ENCODE measurements around the gene TCAIM. TPM values are rescaled to one million over a fixed set of nuclear protein-coding genes. Genes with fewer than 3 reads are reported as not detected.
A peak's percentile ranks its signal among the peaks of the same experiment; 100 is the strongest.
"Not testable (repeated sequence)": the region's sequence is repeated elsewhere in the genome, so short reads cannot be mapped to it uniquely, and the experiment has no call there.

TCAIM gene
- polyA plus RNA-seq, 1 experiment, result 29.6 TPM

- ChIA-PET CTCF (interaction anchor here (0.8 kb wide), 1 partner anchor 16 kb away, joined by 3 read pairs; no protein-coding TSS in a partner anchor), POLR2A (no interaction called here)
- DNase-seq (ENCODE audit: low read depth, low spot score), result no peak
- Histone ChIP-seq H3K27me3 (ENCODE audit: control insufficient read depth, insufficient read depth, low read length) (no peaks in the 10 kb centered on the region), H3K4me3 (ENCODE audit: low read depth, low read length) (peak overlapping the region; percentile 91), H3K9me3 (ENCODE audit: control insufficient read depth, insufficient read depth, low read length) (no peaks in the 10 kb centered on the region; the same call in 1 of the 2 replicates), H3K27ac (ENCODE audit: low read depth, low read length) (no peak overlapping the region)
- TF ChIP-seq CTCF (IDR thresholded peaks at IDR 0.05; ENCODE audit: low read depth, low read length), result no peak
These were observed 1.5 kb downstream of the TCAIM start for GRCh38 chr3:44340058-44340395.

DNA sequence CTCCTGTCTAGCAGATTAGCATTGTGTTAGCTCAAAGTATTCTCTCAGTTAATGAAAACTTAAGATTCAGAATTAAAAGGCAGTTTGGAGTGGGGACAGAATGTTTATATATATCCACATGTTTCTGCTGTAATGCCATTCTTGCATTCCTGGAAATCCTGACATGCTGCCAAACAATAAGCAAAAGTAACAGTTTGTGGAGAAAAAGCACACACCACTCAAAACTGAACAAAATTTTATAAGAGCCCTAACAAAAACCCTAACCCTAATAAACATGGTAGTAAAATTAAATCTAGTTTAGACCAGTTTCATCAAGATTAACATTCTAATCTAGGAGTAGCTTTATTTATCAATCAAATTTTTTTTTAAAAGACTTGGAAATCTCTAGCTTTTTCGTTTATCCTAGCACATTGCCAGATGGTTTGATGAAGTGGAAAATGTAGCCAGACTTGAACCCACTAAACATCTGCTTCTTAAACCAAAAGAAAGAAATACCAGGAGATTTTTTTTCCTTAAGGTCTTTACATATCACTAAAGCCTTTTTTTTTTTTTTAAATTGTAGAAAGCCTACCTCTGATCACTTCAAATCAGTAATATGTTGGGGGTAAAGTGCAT lies 3.7 kb downstream of the TCAIM start:
- TF ChIP-seq CTCF (IDR thresholded peaks at IDR 0.05; ENCODE audit: low read depth, low read length), result no peak
- peak overlapping the region; percentile 62 for H3K27ac ChIP-seq (ENCODE audit: low read depth, low read length)
- peak; percentile 63 for DNase-seq (ENCODE audit: low read depth, low spot score)
- POLR2A ChIA-PET, result interaction anchor here (0.6 kb wide), 1 partner anchor 13 kb away, joined by 3 read pairs; no protein-coding TSS in a partner anchor
- CTCF ChIA-PET, result interaction anchor here (0.7 to 1.2 kb wide), 3 partner anchors 54 to 798 kb away, joined by 3 to 4 read pairs (median 4); no protein-coding TSS in a partner anchor
- H3K4me3 ChIP-seq (ENCODE audit: low read depth, low read length), result no peak overlapping the region
- H3K27me3 ChIP-seq (ENCODE audit: control insufficient read depth, insufficient read depth, low read length), result no peaks in the 10 kb centered on the region
- H3K9me3 ChIP-seq (ENCODE audit: control insufficient read depth, insufficient read depth, low read length), result no peaks in the 10 kb centered on the region; the same call in 1 of the 2 replicates

DNA sequence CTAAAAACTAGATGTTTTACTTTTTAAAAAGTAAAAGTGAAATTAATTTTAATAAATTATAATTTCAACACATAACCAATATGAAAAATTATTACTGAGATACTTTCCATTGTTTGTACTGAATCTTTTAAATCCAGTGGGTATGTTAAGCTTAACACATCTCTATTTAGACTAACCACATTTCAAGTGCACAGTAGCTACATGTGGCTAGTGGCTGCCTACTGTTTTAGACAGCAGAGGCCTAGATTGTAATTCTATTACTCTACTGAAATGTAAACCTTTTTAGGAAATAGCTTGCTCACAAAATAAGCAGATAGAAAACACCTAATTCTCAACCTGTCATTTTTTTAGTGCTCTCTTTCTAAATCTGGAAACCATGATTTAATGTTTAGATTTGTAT lies 4.9 kb downstream of the TCAIM start:
- Histone ChIP-seq H3K27ac (ENCODE audit: low read depth, low read length) (no peak overlapping the region), H3K27me3 (ENCODE audit: control insufficient read depth, insufficient read depth, low read length) (no peaks in the 10 kb centered on the region), H3K9me3 (ENCODE audit: control insufficient read depth, insufficient read depth, low read length) (no peaks in the 10 kb centered on the region), H3K4me3 (ENCODE audit: low read depth, low read length) (no peak overlapping the region)
- ChIA-PET POLR2A (no interaction called here), CTCF (no interaction called here)
- DNase-seq (ENCODE audit: low read depth, low spot score), result no peak
- no peak for TF ChIP-seq CTCF (IDR thresholded peaks at IDR 0.05; ENCODE audit: low read depth, low read length)

- H3K27me3 ChIP-seq (ENCODE audit: control insufficient read depth, insufficient read depth, low read length); H3K4me3 ChIP-seq (ENCODE audit: low read depth, low read length); H3K27ac ChIP-seq (ENCODE audit: low read depth, low read length); POLR2A ChIA-PET; DNase-seq (ENCODE audit: low read depth, low spot score); H3K9me3 ChIP-seq (ENCODE audit: control insufficient read depth, insufficient read depth, low read length); CTCF ChIA-PET: not testable (repeated sequence)
These were observed 8.0 kb downstream of the TCAIM start for GRCh38 chr3:44346590-44346989.

- POLR2A ChIA-PET, result no interaction called here
- Histone ChIP-seq H3K4me3 (ENCODE audit: low read depth, low read length) (no peak overlapping the region), H3K27me3 (ENCODE audit: control insufficient read depth, insufficient read depth, low read length) (no peaks in the 10 kb centered on the region), H3K27ac (ENCODE audit: low read depth, low read length) (no peak overlapping the region), H3K9me3 (ENCODE audit: control insufficient read depth, insufficient read depth, low read length) (no peaks in the 10 kb centered on the region)
- DNase-seq (ENCODE audit: low read depth, low spot score), result no peak
- TF ChIP-seq CTCF (IDR thresholded peaks at IDR 0.05; ENCODE audit: low read depth, low read length), result no peak
- CTCF ChIA-PET, result no interaction called here
These were observed 10.4 kb downstream of the TCAIM start for GRCh38 chr3:44348993-44349392.
